HFF-Myc (cell line): Measurements from ENCODE around the gene DCHS1.
A peak's percentile ranks its signal among the peaks of the same experiment; 100 is the strongest.

Experiments
- DNase-seq: peaks from one replicate; pipeline ENCODE4 v3.0.0-alpha.2; 2011; ENCODE audit warnings: low read depth; ENCODE audit errors: extremely low read depth
- H3K4me3 ChIP-seq: replicated peaks from 2 replicates; pipeline ENCODE4 v1.5.1; 2011; ENCODE audit warnings: low read depth, mild to moderate bottlenecking, control low read depth, low read length
- TF ChIP-seq, protein P1 (sequence below): IDR thresholded peaks from 2 replicates; pipeline ENCODE4 v1.5.1; 2012; ENCODE audit warnings: mild to moderate bottlenecking, low read depth, low read length, control low read depth; ENCODE audit errors: missing control alignments

DCHS1 gene

DNA sequence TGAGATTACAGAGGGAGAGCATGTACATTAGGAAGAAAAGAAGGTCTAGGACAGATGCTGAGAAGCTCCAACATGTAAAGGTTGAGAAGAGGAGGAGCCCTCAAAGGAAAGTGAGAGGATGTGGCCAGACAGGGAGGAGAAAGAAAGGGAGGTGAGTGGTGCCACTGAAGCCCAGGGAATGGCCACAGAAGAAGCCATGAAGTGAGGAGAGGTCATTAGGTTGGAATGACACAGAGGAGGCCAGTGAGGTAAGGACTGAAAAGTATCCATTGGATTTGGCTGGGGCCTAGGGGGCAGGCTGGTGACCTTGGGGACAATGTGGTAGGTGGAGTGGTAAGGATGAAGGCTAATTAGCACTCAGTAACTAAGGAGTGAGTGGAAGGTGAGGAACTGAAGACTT lies 3.0 kb upstream of the DCHS1 start:
- DNase-seq, result no peak
- H3K4me3 ChIP-seq, result no peak overlapping the region
- TF ChIP-seq, protein P1, sequence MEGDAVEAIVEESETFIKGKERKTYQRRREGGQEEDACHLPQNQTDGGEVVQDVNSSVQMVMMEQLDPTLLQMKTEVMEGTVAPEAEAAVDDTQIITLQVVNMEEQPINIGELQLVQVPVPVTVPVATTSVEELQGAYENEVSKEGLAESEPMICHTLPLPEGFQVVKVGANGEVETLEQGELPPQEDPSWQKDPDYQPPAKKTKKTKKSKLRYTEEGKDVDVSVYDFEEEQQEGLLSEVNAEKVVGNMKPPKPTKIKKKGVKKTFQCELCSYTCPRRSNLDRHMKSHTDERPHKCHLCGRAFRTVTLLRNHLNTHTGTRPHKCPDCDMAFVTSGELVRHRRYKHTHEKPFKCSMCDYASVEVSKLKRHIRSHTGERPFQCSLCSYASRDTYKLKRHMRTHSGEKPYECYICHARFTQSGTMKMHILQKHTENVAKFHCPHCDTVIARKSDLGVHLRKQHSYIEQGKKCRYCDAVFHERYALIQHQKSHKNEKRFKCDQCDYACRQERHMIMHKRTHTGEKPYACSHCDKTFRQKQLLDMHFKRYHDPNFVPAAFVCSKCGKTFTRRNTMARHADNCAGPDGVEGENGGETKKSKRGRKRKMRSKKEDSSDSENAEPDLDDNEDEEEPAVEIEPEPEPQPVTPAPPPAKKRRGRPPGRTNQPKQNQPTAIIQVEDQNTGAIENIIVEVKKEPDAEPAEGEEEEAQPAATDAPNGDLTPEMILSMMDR, result no peak

DNA sequence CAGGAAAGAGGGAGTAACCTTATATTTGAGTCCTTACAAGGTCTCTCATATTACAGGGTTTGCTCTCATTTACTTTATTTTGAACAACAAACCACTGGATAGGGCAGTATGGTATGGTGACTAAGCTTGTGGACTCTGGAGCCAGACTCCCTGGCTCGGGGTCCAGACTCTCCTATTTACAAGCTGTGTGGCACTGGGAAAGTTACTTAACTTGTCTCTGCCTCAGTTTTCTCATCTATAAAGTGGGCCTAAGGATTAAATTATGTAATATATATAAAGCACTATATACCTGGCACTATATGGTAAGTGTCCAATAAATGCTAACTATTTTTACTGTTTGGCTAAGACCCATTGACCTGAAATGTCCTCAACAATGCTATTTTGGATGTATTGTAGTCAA lies 1.7 kb upstream of the DCHS1 start:
- DNase-seq, result no peak
- TF ChIP-seq, protein P1, result no peak
- H3K4me3 ChIP-seq, result no peak overlapping the region

DNA sequence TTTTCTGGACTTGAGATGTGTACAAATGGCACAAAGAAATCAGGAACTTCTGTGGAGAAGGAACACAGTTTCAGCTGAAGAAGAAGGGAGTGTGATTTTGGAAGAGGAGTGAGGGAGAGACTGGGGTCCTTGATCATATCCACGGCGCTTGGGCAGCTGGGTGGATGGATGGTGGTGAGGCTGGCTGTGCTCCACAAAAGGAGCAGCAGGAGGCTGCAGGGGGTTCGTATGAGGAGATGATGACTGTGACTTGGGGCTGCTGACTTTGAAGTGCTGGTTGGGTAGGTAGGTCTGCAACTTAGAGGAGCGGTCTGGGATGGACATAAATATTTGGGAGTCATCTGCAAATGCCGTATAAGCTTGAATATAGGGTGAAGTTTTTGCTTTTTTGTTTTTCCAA lies 1.3 kb upstream of the DCHS1 start:
- no peak for DNase-seq
- TF ChIP-seq, protein P1, result no peak
- H3K4me3 ChIP-seq, result no peak overlapping the region

DNA sequence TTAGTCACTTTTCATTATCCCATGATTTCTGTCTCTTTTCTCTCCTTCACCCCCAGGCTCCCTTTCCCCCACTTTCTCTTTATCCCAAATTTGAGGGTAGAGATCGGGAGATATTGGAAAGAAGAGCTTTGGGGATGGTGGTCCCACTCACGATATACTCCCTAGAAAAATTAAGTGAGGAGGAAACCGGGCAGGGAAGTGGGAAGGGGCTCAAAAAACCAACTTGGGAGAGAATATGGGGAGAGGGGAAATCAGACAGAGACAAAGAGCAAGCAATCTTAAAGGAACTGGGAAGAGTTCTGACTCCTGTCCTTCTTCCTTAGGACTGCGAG lies 941 bp upstream of the DCHS1 start:
- H3K4me3 ChIP-seq, result 0 out of 2 replicates have a peak overlapping the region, but pooled peaks have one; percentile 31
- TF ChIP-seq, protein P1, result no peak
- no peak for DNase-seq

DNA sequence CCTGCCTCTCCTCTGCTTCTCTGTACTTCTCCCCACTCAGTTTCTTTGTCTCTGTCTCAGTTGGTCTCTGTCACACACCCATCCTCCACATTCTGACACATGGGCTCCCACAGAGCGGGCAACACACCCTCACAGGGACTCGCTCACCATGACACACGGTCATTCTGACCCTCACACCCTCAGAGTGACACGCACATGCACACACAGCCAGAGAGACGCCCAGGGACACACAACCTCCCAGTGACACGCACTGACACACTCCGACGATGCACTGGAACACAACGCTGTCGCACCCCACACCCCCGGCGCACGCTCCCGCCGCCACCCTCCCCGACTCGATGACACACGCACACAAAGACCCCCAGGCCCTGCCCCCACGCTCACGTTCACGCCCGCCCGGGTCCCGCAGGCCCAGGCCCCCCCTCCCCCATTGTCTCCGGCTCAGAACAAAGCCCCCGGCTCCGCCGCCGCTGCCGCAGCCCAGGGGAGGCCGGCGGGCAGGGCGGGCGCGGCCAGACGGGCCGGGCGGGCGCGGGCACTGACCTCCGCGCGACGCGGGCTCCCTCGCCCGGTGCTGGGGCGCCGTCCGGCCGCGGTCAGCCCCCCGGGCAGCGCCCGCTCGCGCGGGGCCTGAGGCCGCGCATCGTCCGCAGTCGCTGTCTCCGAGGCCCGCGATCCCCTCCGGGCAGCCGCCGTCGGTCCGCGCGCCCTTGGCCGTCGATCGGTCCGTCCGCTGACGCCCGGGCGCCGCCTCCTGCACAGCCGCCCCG lies 404 bp downstream of the DCHS1 start:
- DNase-seq, result no peak
- TF ChIP-seq, protein P1, result no peak
- peak overlapping the region; percentile 34 for H3K4me3 ChIP-seq

DNA sequence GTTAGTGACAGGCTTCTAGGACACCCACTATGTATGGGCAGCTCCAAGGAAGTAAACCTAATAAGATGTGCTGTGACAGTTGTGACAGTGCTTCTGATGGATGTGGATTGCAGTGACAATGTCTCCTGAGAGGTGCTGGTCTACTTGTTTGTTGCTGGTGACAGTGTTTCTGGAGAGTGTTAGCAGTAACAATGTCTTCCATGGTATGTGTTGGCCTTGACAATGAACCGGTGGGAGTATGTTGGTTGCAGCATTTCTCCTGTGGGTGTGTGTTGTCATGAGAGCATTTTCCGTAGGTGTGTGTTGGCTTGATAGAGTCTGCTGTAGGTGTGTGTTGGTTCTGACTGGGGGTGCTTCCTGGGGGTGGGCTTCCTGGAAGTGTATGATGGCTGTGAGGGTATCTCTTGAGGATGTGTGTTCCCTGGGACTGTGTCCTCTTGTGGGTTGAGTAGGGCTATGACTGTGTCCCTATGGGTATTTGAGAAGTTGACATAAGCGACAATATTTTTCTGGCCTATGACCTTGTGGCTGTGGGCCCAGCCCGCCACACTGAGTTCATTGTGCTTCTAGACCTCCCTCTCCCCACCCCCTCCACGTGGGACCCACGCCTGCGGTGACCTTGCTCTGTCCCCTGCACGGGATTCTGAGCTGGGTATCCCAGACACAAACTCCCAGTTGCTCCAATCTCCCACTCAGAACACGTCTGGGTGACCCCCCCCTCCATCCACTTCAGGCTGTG lies 1.2 kb downstream of the DCHS1 start:
- H3K4me3 ChIP-seq, result peak overlapping the region; percentile 34

More for the DNA sequence above, 1.2 kb downstream of the DCHS1 start:
- TF ChIP-seq, protein P1, result no peak
- no peak for DNase-seq
